ENCODE measurements around the gene CIAO1.

DNA sequence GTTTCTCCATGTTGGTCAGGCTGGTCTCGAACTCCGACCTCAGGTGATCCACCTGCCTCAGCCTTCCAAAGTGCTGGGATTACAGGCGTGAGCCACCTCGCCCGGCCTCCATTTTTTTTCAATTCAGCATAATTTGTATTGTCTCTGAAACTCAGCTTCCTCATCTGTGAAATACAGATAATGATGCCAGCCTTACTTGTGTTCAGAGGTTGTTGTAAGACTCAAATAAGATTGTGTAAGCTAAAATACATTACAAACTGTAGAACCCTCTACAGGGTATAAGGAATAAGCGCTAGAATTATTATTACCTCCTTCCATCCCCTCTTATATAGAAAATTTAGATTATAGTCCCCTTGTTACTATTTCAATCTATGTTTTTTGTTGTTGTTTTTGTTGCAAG, 32.6 kb upstream of the CIAO1 start:
- no peak for TF ChIP-seq HIVEP1 (CRISPR knock-in tag; IDR thresholded peaks at IDR 0.05)
- TF ChIP-seq, protein P1, sequence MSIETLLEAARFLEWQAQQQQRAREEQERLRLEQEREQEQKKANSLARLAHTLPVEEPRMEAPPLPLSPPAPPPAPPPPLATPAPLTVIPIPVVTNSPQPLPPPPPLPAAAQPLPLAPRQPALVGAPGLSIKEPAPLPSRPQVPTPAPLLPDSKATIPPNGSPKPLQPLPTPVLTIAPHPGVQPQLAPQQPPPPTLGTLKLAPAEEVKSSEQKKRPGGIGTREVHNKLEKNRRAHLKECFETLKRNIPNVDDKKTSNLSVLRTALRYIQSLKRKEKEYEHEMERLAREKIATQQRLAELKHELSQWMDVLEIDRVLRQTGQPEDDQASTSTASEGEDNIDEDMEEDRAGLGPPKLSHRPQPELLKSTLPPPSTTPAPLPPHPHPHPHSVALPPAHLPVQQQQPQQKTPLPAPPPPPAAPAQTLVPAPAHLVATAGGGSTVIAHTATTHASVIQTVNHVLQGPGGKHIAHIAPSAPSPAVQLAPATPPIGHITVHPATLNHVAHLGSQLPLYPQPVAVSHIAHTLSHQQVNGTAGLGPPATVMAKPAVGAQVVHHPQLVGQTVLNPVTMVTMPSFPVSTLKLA (IDR thresholded peaks at IDR 0.05) = no peak

Measured in HepG2 (cell line).